Fibroblast of skin of left biceps (primary cell): ENCODE measurements around the gene DHRS12.
A peak's percentile ranks its signal among the peaks of the same experiment; 100 is the strongest.

Experiments
- DNase-seq, 2 experiments: peaks; one replicate each; pipeline ENCODE4 v3.0.0-alpha.2; 2013; ENCODE audit warnings: low read depth in 2 of 2

DHRS12 gene

GRCh38 chr13:51807041-51807440 is 3.1 kb upstream of the DHRS12 start:
- DNase-seq: no peak

GRCh38 chr13:51806566-51806965 is 2.6 kb upstream of the DHRS12 start:
- no peak for DNase-seq

- DNase-seq: no peak
These were observed 2.0 kb upstream of the DHRS12 start for GRCh38 chr13:51805925-51806324.

- no peak for DNase-seq
These were observed 1.4 kb upstream of the DHRS12 start for GRCh38 chr13:51805313-51805712.

DNA sequence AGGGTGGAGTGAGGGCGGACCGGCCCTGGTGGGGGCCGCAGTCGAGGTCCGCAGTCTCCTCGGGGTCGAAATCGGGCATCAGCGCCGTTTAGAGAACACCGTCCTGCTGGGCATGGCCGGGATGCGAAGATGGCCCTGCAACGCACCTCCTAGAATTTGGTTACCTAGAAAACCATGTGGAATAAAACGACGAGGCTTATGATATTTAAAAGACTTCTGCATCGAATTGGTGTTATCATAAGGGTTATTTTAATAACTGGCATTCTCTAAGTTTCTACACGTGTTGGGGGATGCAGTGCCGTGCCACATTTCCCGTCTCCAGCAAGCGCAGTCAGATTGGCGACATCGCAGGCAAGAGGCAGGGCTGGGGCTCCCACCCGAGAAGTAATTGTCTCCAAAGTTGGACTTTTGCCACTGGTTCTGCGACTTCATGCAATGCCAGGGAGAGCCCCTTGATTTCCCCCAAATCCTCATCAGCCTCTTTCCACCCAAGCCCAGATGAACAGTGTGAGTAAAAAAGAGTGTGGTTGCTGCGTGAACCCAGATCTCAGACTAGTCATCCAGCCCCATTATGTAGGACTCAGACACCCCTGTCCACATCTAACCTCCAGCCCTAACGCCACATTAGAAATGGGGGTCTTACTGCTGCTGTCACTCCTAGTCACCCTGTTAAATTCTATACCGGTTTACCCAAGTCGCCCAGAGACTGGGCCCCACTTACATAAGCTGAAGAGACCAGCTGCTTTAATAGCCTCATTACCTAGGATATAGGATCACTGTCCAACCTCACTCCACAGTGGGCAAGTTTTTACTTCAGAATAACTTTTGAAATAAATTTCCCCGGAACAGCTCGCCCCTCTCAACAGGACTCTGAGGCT is 571 bp upstream of the DHRS12 start:
- no peak for DNase-seq

DNA sequence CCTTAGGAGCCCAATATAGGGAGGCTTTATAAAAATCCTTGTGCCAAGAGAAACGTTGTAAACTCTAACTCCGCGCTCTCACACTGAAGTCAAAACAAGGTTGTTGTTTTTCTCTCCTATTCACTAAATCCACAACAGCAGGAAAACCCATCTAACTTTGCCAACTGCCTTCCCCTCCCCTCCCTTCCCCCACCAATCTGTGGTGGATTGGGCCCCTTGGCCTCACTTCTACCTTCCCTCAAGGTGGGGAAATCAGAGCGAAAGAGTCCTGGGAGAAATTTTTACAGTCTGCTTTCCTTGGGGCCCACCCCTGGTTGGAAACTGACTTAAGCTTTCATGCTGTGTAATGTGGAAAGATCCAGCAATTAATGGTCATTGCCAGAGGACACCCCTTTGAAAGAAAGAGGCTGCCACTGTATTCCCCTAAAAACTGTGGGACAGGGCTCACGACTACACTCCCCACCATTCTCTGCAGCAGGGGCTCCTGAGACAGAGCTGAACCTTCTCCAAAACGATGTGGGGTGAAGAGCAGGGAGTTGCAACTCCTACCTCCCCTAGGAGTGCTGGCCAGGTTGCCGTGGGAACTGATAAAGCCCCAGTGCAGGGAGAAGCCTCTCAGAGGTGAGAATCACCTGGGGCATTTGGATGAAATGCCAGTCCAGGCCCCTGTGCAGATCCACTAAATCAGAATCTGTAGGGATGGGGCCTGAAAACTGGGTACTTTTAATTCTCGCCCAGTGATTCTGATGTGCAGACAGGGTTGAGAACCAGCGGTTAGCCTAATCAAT is 1.1 kb downstream of the DHRS12 start:
- no peak for DNase-seq

DNA sequence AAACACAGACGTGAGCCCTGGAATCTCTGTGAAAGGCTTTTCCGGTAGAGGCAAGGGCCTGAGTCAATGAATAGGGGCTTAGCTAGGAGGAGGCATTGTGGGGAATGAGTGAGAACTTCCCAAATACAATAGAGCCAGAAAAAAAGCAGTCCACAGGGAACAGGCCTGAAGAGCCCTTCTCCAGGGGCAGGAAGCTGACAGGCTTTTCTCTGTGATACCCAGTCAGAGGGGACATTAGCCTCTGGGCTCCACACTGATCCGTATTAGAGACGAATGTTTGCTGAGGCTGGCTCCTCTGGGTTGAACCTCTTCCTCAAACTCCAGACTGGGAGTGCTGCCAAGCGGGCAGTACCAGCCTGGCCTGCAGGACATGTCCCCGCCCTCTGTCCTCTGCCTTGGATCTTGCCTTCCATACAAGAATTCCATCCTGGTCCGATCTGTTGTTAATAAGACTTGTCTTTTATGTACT is 2.3 kb downstream of the DHRS12 start:
- DNase-seq: no peak

DNA sequence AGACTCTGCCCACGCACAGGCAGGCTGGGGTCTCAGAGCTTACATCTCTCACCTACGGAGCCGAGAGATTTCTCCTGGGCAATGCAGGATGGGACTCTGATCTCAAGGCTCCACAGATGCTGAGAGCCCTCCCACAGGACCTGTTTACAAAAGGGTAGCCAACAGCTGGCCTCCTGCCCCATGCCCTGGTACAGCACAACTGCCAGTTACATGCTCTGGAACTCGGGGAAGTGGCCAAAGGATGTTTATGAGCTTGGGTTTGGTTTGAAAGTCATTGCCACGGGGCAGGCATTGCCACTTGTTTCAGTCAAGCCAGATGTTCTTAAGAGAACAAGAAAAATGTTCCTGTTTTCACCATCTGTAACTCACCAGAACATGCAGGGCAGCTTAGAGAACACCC is 3.5 kb downstream of the DHRS12 start:
- DNase-seq: no peak

- DNase-seq: no peak
These were observed 4.7 kb downstream of the DHRS12 start for GRCh38 chr13:51799261-51799660.

DNA sequence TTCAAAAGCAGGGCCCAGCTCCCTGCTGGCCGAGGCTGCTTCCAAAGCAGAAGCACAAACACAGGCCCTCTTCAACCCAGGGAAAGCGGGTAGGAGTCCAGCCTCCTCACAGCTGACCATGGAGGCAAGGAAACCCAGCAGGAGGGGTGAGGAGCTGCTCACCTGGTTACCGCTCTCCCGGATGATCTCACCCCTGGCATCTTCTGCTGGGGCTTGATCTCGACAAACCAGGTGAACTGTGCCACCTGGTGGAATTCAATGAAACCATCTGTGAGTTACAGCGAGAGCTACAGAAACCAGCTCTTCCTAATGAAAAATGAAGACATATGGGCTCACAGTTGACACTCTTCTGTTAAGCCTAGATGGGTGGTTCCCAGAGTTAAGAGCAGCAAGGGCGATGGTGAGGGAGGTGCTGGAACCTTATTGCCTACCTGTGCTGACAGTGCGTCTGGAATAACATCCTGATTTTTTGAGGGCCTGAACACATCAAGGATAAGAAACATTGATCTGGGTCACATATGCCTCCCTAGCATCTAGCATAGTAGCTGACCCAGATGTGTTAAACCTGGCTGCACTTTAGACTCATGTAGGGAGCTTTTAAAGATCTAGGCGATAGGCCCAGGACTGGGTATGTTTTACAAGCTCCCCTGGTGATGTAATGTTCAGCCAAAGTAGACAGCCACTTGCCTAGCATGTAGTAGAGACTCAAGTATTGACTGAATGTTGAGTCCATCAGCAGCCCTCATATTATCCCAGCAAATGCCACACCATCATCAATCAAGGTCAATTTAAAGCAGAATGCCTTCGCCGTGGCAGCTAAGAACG is 6.1 kb downstream of the DHRS12 start:
- DNase-seq: peak in 1 of 2 experiments; percentile 31

DNA sequence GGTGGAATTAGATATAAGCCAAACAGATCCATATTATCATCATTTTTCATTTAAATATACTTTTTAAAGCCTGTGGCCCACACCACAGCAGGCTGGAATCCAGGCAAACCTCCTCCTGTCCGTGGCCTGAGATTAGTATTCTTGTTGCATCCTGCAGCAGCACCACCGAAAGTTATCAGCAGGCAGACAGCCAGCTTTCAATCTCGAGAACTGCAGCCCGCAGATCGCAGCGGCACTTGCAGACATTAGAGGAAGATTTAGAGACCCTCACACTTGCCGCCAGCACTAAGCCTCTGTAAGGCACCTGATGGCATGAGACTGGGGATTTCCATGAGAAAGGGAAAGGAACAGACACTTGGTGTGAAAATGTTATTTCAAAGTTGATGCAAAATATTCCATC is 7.4 kb downstream of the DHRS12 start:
- DNase-seq: no peak

DNA sequence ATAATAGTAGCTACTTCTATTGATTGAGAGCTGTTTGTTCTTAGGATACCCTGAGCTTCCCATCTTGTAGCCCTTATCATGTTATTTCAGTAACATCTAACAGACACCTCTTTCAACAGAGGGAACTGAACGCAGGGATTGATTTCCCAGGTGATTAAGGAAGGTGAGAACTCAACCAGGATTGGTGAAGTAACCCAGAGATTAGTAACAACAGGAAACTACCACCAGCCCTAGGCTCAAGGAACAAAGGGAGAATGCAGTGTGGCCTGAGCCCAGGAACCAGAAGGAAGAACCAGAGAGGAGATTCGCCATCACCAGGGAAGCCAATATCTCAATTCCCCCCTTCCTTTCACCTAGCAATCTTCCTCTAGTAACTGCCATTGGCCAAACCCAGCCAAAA is 8.5 kb downstream of the DHRS12 start:
- no peak for DNase-seq

DNA sequence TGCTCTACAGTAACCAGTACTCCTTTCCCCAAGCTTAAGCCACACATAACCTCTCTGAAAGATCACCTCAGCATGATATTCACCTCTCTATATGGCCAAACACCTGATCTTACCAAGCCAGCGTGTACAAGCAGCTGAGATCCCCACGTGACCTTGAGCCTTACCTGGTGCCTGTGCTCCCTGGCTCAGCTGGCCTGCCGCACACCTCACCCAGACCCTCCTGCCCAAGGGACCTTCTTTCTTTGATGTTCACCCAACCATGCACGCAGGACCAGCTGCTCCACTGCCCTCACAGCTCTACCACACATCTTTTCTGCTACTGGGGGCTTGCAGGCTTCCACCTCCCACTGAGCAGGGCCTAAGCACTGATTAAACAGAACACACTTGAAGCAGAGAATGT is 9.0 kb downstream of the DHRS12 start:
- no peak for DNase-seq

DNA sequence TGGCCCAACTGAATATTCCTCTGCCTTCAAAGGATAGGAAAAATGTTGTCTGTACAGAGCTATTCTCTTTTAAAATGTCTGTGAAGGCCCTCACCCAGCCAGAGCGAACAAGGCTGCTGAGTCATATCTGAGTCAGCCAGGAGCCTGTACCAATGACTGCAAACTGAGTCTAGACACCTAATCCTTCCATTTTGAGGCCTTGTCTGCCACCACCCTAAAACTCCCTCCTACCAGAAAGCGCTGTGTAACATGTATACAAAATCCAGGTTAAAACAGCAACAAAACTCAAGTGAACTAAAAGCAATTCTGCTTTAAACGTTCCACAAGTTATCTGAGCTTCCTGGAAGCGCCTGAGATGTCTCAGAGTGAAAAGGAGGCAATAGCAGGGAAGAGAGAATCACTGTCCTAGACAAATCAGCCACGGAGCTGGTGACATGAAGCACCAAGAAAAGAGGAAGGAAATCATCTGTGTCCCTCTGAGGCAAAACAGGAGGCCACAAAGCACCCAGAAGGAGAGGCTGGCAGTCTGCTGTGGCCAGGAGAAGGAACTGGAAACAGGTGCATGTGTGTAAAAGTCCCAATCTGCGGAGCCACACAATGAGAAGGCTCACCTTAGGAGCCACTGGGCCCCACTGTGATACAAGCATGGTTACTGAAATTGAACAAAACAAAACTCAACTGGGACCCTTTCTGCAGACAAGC is 10.2 kb downstream of the DHRS12 start:
- peak; percentile 48 to 58 for DNase-seq

GRCh38 chr13:51786425-51787265 is 17.3 kb downstream of the DHRS12 start:
- no peak for DNase-seq

DNA sequence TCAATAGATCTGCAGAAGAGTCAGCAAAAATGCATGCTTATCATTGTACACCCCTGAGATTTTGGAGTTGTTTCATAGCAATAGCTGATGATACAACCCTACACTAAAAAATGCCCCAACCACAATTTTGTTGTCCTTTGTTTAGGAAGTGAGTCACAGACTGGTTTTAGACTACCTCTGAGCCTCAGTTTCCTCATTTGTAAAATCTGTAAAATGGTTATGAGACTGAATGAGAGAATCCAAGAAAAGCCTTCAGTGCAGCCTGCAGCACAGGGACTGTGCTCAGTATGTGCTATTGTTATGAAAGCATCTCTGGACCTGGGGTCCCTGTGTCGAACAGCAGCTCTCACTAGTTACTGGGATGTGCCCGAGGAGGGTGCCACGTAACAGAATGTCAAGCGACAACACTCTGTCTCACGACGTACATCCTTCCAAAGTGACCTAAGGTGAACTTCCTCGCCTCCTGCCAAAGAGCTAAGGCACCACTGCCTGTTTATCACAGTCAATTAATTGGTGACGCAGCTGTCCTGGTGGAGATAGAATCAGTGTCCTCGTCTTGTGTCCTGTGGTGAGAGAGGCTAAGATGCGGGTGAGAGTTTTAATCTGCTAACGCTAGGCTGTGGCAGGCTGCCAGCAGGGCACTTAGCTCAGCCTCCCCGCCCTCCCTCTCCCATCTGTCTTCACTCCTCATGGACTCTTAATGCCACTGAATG is 18.1 kb downstream of the DHRS12 start:
- DNase-seq: no peak

- DNase-seq: no peak
These were observed 19.9 kb downstream of the DHRS12 start for GRCh38 chr13:51784097-51784496.

- no peak for DNase-seq
These were observed 20.4 kb downstream of the DHRS12 start for GRCh38 chr13:51783428-51784094.

DNA sequence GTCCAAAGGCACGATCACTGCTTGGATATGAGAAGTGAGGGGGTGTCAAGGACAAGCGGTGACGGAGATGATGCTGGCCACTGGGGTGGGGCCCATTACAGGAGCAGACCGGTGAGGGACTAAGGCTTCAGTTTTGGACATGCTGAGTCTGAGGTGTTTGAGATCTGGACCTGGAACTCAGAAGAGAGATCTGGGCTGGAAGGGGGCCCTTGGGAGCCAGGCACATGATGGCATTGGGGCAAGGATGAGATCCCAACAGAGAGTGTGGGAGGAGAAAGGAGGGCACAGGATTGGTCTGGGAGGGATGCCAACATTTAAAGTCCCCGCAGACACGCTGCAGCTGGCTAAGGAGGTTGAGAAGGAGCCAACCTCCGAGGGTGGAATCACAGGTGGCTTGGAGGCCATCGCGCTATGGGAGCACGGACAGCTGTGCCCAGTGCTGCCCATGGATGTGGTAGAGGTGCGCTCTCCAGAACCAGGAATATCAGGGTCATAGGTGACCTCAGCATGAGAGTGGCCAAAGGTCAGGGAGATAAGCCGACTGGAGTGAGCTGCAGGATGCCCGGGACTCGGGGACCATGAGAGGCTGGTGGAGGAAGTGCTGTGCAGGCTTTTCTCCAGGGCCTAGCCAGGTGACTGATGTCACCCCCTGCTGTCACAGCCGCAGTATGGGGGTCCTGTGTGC is 21.8 kb downstream of the DHRS12 start:
- no peak for DNase-seq
